Activated CD4-positive, alpha-beta T cell treated with anti-CD3 and anti-CD28 coated beads for 4 hours (primary cell): Measurements from ENCODE around the gene DEF6.

ENCODE experiments used
- DNase-seq, 2 donors: peaks; one replicate each; pipeline ENCODE4 v3.0.0-alpha.2; 2020

DEF6 gene

GRCh38 chr6:35297601-35298481, at the start of gene DEF6:
DEF6 (plus strand) TSS chr6:35297818; CDS start chr6:35297857, 39 bp downstream.
- peak; percentile 85 to 87 for DNase-seq

GRCh38 chr6:35248300-35248699, 49.3 kb upstream of the DEF6 start:
- DNase-seq, result no peak

- no peak for DNase-seq
Observed at GRCh38 chr6:35248965-35249364, 48.7 kb upstream of the DEF6 start.

- no peak for DNase-seq
Observed at GRCh38 chr6:35251949-35252348, 45.7 kb upstream of the DEF6 start.

GRCh38 chr6:35253249-35253648, 44.4 kb upstream of the DEF6 start:
- no peak for DNase-seq

- DNase-seq, result no peak
Observed at GRCh38 chr6:35258336-35258735, 39.3 kb upstream of the DEF6 start.

GRCh38 chr6:35258858-35259193, 38.8 kb upstream of the DEF6 start:
- DNase-seq, result no peak

GRCh38 chr6:35259194-35259947, 38.2 kb upstream of the DEF6 start, which contains the start of gene ZNF76:
ZNF76 (plus strand) TSS chr6:35259735; CDS start chr6:35281152, 21,417 bp downstream.
- DNase-seq, result peak; percentile 89 to 93

- peak; percentile 83 to 86 for DNase-seq
Observed at GRCh38 chr6:35259948-35260590, 37.5 kb upstream of the DEF6 start.

GRCh38 chr6:35260591-35261570, 36.7 kb upstream of the DEF6 start:
- DNase-seq, result no peak

GRCh38 chr6:35262596-35262995, 35.0 kb upstream of the DEF6 start:
- no peak for DNase-seq

- no peak for DNase-seq
Observed at GRCh38 chr6:35264550-35265274, 32.9 kb upstream of the DEF6 start.

- DNase-seq, result no peak
Observed at GRCh38 chr6:35265523-35265922, 32.1 kb upstream of the DEF6 start.

- DNase-seq, result no peak
Observed at GRCh38 chr6:35267446-35267845, 30.2 kb upstream of the DEF6 start.

- no peak for DNase-seq
Observed at GRCh38 chr6:35267897-35268296, 29.7 kb upstream of the DEF6 start.

- no peak for DNase-seq
Observed at GRCh38 chr6:35272005-35272404, 25.6 kb upstream of the DEF6 start.

GRCh38 chr6:35273822-35274559, 23.6 kb upstream of the DEF6 start:
- no peak for DNase-seq

GRCh38 chr6:35275744-35276260, 21.8 kb upstream of the DEF6 start:
- DNase-seq, result no peak

- no peak for DNase-seq
Observed at GRCh38 chr6:35278708-35279107, 18.9 kb upstream of the DEF6 start.

GRCh38 chr6:35280903-35281302, 16.7 kb upstream of the DEF6 start:
- DNase-seq, result no peak

- no peak for DNase-seq
Observed at GRCh38 chr6:35282472-35282871, 15.1 kb upstream of the DEF6 start.
